ENCODE results near the gene LTBP1.

Gene LTBP1

DNA sequence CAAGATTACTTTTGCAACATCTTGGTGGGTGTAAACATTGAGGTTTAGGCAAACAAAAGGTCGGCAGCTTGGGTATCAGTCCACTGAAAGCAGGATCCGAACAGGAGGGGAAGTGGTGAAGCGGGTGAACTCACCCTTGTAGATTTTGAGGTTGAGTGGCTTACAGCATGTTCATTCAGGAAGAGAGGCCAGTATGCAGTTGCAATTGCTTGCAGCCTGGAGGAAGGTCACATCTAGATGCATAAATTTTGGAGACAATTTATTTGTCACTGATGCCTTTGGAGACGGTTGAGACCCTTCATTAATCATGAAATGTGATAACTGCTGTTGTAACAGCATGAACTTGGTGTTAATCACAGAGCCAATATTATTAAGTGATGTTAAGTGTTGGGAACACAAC is 131.1 kb downstream of the LTBP1 start:
- no peak for DNase-seq (ENCODE audit: low read depth)

DNA sequence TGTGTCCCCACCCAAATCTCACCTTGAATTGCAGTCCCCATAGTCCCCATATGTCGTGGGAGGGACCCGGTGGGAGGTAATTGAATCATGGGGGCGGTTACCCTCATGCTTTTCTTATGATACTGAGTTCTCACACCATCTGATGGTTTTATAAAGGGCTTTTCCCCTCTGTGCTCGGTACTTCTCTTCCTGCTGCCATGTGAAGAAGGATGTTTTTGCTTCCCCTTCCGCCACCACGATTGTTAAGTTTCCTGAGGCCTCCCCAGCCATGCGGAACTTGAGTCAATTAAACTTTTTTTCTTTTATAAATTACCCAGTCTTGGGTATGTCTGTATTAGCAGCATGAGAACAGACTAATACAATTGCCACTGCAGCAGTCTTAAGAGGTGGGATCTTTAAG is 134.9 kb downstream of the LTBP1 start:
- DNase-seq (ENCODE audit: low read depth) = no peak

GRCh38 chr2:33083699-33084387 is 137.1 kb downstream of the LTBP1 start:
- DNase-seq (ENCODE audit: low read depth) = no peak

DNA sequence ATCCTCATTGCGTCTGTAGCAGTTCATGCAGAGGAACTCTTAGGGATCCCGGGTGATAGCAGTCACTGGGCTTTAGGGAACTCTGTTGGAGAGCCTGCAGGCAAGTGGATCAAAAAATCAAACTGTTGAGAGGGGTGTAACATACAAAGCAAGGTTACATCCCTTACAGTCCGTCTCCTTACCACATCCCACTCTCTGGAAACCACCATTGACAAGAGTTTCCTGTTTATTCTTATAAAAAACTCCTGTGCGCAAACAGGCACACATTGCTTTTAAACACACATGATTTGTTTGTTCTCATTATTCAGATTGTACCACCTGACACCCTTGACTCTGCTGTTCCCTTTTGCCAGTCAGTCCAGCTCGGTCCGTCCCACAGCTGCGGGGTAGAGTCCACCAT is 137.7 kb downstream of the LTBP1 start:
- DNase-seq (ENCODE audit: low read depth) = no peak

DNA sequence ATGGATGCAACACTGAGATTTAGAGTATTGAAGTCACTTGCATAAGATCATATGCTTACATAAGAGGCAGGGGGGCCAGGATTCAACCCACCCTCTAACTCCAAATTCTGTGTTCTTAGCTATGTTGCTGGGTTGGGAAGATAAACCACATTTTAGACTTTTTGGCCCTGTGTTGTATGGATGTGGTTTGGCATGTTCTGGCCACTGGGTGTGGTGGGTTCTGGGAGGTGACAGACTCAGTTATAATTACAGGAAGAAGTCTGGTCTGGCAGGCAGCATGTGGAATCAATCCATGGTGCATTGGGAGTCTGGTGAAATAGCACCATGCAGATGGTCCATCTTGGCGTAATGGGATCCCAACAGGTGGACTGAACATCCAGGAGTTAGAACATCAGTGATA is 138.9 kb downstream of the LTBP1 start:
- DNase-seq (ENCODE audit: low read depth) = no peak

DNA sequence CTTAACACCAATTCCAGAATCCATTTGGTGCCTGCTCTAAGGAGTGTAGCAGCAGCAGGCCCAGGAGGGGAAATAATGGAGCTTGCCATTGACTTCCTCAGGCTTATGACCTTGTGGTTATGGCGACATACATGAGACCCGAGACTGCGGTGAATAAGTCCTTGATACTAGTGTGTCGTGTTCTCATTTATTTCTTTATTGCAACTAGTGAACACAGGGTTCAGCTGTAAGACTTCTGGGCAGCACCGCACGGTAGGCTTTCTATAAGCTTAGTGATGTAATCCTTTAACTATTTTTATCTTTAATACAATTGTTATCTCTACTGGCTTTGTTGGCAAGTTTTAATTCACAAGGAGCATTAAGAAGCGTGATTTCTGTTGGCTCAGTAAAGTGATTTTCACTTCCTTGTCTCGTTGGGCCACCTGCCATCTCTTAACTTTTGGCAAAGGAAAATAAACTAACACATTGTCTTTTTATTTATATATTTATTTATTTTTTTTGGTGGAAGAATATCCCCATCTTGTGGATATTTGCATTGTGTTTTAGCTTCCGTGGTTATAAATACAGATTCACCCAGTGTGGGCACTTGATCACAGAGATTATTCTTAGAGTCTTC is 139.8 kb downstream of the LTBP1 start:
- DNase-seq (ENCODE audit: low read depth) = no peak

DNA sequence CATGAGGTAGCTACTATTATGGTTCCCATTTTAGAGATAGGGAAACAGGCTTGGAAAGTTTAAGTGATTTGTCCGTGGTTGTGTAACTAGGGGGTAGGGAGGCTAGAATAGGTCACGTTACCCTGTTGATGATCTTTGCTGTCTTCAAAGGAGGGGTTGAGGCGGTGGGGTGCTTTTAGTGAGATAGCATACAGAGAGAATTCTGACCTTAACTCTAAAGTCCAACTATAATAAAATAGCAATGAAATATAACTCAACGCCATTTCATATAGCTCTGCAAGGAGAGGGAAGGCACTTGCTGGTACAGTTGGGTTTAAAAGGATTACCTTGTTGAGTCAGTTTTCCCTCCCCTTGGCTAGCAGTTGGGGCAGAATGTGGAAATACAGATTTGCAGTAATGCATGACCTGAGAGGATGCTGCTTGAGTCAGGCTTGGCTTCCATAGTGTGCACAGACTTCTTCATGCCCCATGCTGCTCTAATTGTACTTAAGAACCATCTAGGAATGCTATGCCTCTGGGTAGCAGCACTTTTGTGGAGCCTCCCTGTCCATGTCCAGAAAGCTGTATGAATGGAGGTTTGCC is 143.9 kb downstream of the LTBP1 start:
- DNase-seq (ENCODE audit: low read depth) = no peak

GRCh38 chr2:33091541-33092123 is 144.9 kb downstream of the LTBP1 start:
- no peak for DNase-seq (ENCODE audit: low read depth)

- DNase-seq (ENCODE audit: low read depth) = no peak
These were observed 146.7 kb downstream of the LTBP1 start for GRCh38 chr2:33093283-33093993.

- no peak for DNase-seq (ENCODE audit: low read depth)
These were observed 147.6 kb downstream of the LTBP1 start for GRCh38 chr2:33094303-33094702.

DNA sequence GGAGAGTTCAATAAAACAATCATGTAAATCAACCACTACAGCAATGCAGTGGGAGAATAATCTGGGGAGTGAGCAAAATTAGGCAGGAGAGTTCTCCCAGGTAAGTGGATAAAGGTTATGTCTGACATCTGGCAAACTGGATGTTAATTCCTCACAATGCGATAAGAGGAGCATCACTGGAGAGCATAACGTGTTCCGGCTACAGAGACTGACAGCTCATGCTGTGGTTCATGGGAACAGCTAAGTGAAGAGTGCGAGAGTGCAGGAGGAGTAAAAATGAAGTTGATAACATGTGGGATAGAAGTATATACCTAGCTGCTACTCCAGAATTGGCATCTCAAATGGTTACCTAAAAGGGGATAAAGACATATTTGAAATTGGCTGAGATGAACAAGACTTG is 153.2 kb downstream of the LTBP1 start:
- no peak for DNase-seq (ENCODE audit: low read depth)

GRCh38 chr2:33100921-33101320 is 154.2 kb downstream of the LTBP1 start:
- no peak for DNase-seq (ENCODE audit: low read depth)

GRCh38 chr2:33104052-33104623 is 157.4 kb downstream of the LTBP1 start:
- no peak for DNase-seq (ENCODE audit: low read depth)

DNA sequence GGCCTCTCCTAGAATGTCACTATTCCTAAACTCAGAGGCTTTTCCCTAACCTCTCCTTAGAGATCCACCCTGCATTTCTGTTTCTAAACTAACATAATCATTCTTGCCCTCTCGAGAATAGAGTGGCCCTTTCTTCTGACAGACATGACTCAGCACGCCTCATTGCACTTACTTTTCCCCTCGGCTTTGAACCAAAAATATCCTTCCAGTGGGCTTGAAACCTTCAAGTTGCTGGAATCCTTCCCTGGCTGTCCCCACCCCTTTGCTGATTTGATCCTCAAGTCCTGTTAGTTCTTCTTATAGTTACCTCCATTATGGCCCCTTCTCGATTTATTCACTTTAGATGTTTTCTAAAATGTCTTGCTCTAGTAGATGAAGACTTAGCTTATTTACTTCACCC is 158.0 kb downstream of the LTBP1 start:
- DNase-seq (ENCODE audit: low read depth) = no peak

DNA sequence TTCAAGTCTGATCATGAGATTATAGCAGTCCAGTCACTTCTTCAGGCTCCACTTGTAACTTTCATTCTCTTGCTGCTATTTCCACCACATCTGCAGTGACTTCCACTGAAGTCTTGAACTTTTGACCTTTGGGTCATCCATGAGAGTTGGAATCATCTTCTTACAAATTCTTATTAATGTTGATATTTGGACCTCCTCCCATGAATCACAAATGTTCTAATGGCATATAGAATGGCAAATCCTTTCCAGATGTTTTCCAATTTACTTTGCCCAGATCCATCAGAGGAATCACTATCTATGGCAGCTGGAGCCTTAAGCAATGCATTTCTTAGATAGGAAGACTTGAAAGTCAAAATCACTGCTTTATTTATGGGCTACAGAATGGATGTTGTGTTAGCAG is 159.4 kb downstream of the LTBP1 start:
- DNase-seq (ENCODE audit: low read depth) = no peak

GRCh38 chr2:33107690-33108482 is 161.1 kb downstream of the LTBP1 start:
- no peak for DNase-seq (ENCODE audit: low read depth)

- DNase-seq (ENCODE audit: low read depth) = no peak
These were observed 162.0 kb downstream of the LTBP1 start for GRCh38 chr2:33108483-33109443.

- DNase-seq (ENCODE audit: low read depth) = no peak
These were observed 163.7 kb downstream of the LTBP1 start for GRCh38 chr2:33110461-33110860.

- no peak for DNase-seq (ENCODE audit: low read depth)
These were observed 164.3 kb downstream of the LTBP1 start for GRCh38 chr2:33111002-33111446.

DNA sequence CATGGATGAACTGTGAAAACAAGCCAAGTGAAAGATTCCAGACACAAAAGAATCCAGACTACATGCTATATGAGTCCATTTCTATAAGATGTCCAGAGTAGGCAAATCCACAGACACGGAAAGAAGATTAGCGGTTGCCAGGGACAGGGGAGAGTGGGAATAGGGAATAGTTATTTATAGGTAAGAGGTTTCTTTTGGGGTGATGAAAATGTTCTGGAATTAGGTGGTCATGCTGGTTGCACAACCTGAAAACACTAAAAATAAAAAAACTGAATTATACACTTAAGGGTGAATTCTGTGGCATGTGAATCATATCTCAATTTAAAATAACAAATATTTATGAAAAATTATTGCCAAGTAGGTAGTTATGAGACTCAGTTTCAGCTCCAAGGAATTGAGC is 168.4 kb downstream of the LTBP1 start:
- DNase-seq (ENCODE audit: low read depth) = no peak
